MM.1S (cell line): ENCODE results near the gene APC2.

Experiments
- DNase-seq: peaks from one replicate; pipeline ENCODE4 v3.0.0-alpha.2; 2015
- H2AFZ ChIP-seq: fragments of 300-600 bp; sonication (generic); 2 replicates; pipeline ENCODE4 v1.6.0; 2016; ENCODE audit warnings: antibody characterized with exemption, low read length
- H3F3A ChIP-seq: fragments of 300-600 bp; sonication (generic); 2 replicates; pipeline ENCODE4 v1.6.1; 2016; ENCODE audit warnings: mild to moderate bottlenecking, antibody characterized with exemption, low read length, moderate library complexity, mixed read lengths; ENCODE audit not compliant: insufficient read depth
- H3K27ac ChIP-seq: fragments of 300-600 bp; sonication (generic); 2 replicates; pipeline ENCODE4 v1.5.1; 2016; ENCODE audit warnings: mild to moderate bottlenecking, low read length
- H3K27me3 ChIP-seq: fragments of 300-600 bp; sonication (generic); replicated peaks from 2 replicates; pipeline ENCODE4 v1.6.0; 2016; ENCODE audit warnings: low read length; ENCODE audit not compliant: insufficient read depth
- H3K36me3 ChIP-seq: fragments of 300-600 bp; sonication (generic); replicated peaks from 2 replicates; pipeline ENCODE4 v1.6.1; 2016; ENCODE audit warnings: mild to moderate bottlenecking, low read length, mixed read lengths; ENCODE audit not compliant: insufficient read depth
- H3K4me1 ChIP-seq: fragments of 300-600 bp; sonication (generic); 2 replicates; pipeline ENCODE4 v1.6.1; 2016; ENCODE audit warnings: low read length, mixed read lengths
- H3K4me2 ChIP-seq: fragments of 300-600 bp; sonication (generic); 2 replicates; pipeline ENCODE4 v1.6.0; 2016; ENCODE audit warnings: low read depth, low read length
- H3K4me3 ChIP-seq: fragments of 300-600 bp; sonication (generic); 2 replicates; pipeline ENCODE4 v1.5.1; 2016; ENCODE audit warnings: low read length, mixed read lengths
- H3K79me2 ChIP-seq: fragments of 300-600 bp; sonication (generic); 2 replicates; pipeline ENCODE4 v1.6.1; 2016; ENCODE audit warnings: mixed run types, low read length, mixed read lengths
- H3K9ac ChIP-seq: fragments of 300-600 bp; sonication (generic); 2 replicates; pipeline ENCODE4 v1.6.1; 2016; ENCODE audit warnings: low read length, mixed read lengths
- H3K9me2 ChIP-seq: fragments of 300-600 bp; sonication (generic); replicated peaks from 2 replicates; pipeline ENCODE4 v1.6.1; 2016; ENCODE audit warnings: mild to moderate bottlenecking, low read length, mixed read lengths; ENCODE audit not compliant: insufficient read depth
- H3K9me3 ChIP-seq: fragments of 300-600 bp; sonication (generic); replicated peaks from 2 replicates; pipeline ENCODE4 v1.6.1; 2016; ENCODE audit warnings: mild to moderate bottlenecking, low read length, mixed read lengths; ENCODE audit not compliant: insufficient read depth
- H4K20me1 ChIP-seq: fragments of 300-600 bp; sonication (generic); 2 replicates; pipeline ENCODE4 v1.6.1; 2016; ENCODE audit warnings: mild to moderate bottlenecking, low read length, moderate library complexity, mixed read lengths; ENCODE audit not compliant: insufficient read depth
- EZH2 ChIP-seq: fragments of 300-600 bp; sonication (generic); optimal IDR thresholded peaks from 2 replicates; pipeline ENCODE3; 2017; ENCODE audit warnings: low read depth, mild to moderate bottlenecking, antibody characterized with exemption, low read length, mixed read lengths
- EZH2phosphoT487 ChIP-seq: fragments of 300-600 bp; sonication (generic); IDR thresholded peaks from 2 replicates; pipeline ENCODE4 v1.6.1; 2018; ENCODE audit warnings: antibody characterized with exemption, low read length
- TF ChIP-seq, protein P1 (sequence below): fragments of 300-600 bp; sonication (generic); IDR thresholded peaks from 2 replicates; pipeline ENCODE4 v1.5.1; 2016; ENCODE audit warnings: antibody characterized with exemption, low read length, mixed read lengths

APC2 gene

GRCh38 chr19:1431759-1432506 lies 18.0 kb upstream of the APC2 start:
- no peak overlapping the region for H3K4me3 ChIP-seq
- H3F3A ChIP-seq = peaks cover 16% of the 10 kb centered on the region
- no peak overlapping the region for H3K9ac ChIP-seq
- no peaks in the 10 kb centered on the region for H4K20me1 ChIP-seq
- H3K27me3 ChIP-seq = no peaks in the 10 kb centered on the region
- H3K9me3 ChIP-seq = no peaks in the 10 kb centered on the region
- 0 out of 2 replicates have a peak, but pooled peaks cover 3% of the 10 kb centered on the region for H3K36me3 ChIP-seq
- H3K27ac ChIP-seq = no peak overlapping the region
- H3K79me2 ChIP-seq = peaks cover 44% of the 10 kb centered on the region
- H3K9me2 ChIP-seq = no peaks in the 10 kb centered on the region
- no peak overlapping the region for H2AFZ ChIP-seq
- TF ChIP-seq EZH2phosphoT487 = no peak
- TF ChIP-seq, protein P1, sequence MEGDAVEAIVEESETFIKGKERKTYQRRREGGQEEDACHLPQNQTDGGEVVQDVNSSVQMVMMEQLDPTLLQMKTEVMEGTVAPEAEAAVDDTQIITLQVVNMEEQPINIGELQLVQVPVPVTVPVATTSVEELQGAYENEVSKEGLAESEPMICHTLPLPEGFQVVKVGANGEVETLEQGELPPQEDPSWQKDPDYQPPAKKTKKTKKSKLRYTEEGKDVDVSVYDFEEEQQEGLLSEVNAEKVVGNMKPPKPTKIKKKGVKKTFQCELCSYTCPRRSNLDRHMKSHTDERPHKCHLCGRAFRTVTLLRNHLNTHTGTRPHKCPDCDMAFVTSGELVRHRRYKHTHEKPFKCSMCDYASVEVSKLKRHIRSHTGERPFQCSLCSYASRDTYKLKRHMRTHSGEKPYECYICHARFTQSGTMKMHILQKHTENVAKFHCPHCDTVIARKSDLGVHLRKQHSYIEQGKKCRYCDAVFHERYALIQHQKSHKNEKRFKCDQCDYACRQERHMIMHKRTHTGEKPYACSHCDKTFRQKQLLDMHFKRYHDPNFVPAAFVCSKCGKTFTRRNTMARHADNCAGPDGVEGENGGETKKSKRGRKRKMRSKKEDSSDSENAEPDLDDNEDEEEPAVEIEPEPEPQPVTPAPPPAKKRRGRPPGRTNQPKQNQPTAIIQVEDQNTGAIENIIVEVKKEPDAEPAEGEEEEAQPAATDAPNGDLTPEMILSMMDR = no peak
- TF ChIP-seq EZH2 = no peak
- H3K4me2 ChIP-seq = no peak overlapping the region
- DNase-seq = no peak
- H3K4me1 ChIP-seq = no peaks in the 10 kb centered on the region

DNA sequence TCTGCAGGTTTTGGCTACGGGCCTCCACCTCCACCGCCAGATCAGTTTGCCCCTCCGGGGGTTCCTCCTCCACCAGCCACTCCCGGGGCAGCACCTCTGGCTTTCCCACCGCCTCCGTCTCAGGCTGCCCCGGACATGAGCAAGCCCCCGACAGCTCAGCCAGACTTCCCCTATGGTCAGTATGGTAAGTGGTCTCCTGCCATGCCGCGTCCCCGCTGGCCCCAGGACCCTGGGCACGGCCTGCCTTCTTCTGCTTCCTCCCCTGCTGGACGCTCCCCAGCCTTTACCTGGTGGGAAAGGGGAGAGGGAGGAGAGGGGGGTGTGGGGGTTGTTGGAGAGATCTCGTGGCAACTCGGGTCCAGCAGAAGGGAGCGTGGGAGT lies 17.4 kb upstream of the APC2 start:
- H3K27ac ChIP-seq = no peak overlapping the region
- no peaks in the 10 kb centered on the region for H3K9me3 ChIP-seq
- H3K4me1 ChIP-seq = 0 out of 2 replicates have a peak, but pooled peaks cover under 1% of the 10 kb centered on the region
- H4K20me1 ChIP-seq = no peaks in the 10 kb centered on the region
- peaks cover 42% of the 10 kb centered on the region for H3K79me2 ChIP-seq
- H3K9ac ChIP-seq = no peak overlapping the region
- no peak for DNase-seq
- peaks cover 20% of the 10 kb centered on the region for H3F3A ChIP-seq
- H3K36me3 ChIP-seq = 0 out of 2 replicates have a peak, but pooled peaks cover 3% of the 10 kb centered on the region
- no peak overlapping the region for H2AFZ ChIP-seq
- no peak overlapping the region for H3K4me2 ChIP-seq
- H3K4me3 ChIP-seq = no peak overlapping the region
- H3K9me2 ChIP-seq = no peaks in the 10 kb centered on the region
- no peaks in the 10 kb centered on the region for H3K27me3 ChIP-seq
- TF ChIP-seq, protein P1 = no peak
- TF ChIP-seq EZH2 = no peak
- TF ChIP-seq EZH2phosphoT487 = no peak

- Histone ChIP-seq H3K27ac (no peak overlapping the region), H3K4me3 (no peak overlapping the region), H3K27me3 (no peaks in the 10 kb centered on the region), H3K9me2 (no peaks in the 10 kb centered on the region), H3K36me3 (0 out of 2 replicates have a peak, but pooled peaks cover 3% of the 10 kb centered on the region), H3F3A (peaks cover 25% of the 10 kb centered on the region), H3K4me1 (peaks cover 5% of the 10 kb centered on the region; the same call in 1 of the 2 replicates), H3K79me2 (peaks cover 43% of the 10 kb centered on the region), H3K9me3 (no peaks in the 10 kb centered on the region), H3K9ac (no peak overlapping the region), H4K20me1 (no peaks in the 10 kb centered on the region), H3K4me2 (no peak overlapping the region), H2AFZ (no peak overlapping the region)
- no peak for DNase-seq
- TF ChIP-seq EZH2 (no peak), EZH2phosphoT487 (no peak)
- TF ChIP-seq, protein P1 = no peak
Observed at GRCh38 chr19:1433119-1434039, 16.5 kb upstream of the APC2 start.
